Hepatic stellate cell (primary cell): ENCODE measurements around the gene ABLIM2.

Source experiments
- DNase-seq: peaks from one replicate; pipeline ENCODE4 v3.0.0; 2011; ENCODE audit warnings: low spot score

Gene ABLIM2

GRCh38 chr4:8067945-8068896 lies 90.4 kb downstream of the ABLIM2 start:
- no peak for DNase-seq

GRCh38 chr4:8067274-8067936 lies 91.2 kb downstream of the ABLIM2 start:
- DNase-seq, result no peak

- DNase-seq, result no peak
Measured at GRCh38 chr4:8066336-8066931, 92.2 kb downstream of the ABLIM2 start.

GRCh38 chr4:8063974-8064563 lies 94.5 kb downstream of the ABLIM2 start:
- no peak for DNase-seq

GRCh38 chr4:8061573-8061972 lies 97.0 kb downstream of the ABLIM2 start:
- no peak for DNase-seq

GRCh38 chr4:8061145-8061544 lies 97.5 kb downstream of the ABLIM2 start:
- DNase-seq, result no peak

GRCh38 chr4:8060632-8061031 lies 98.0 kb downstream of the ABLIM2 start:
- DNase-seq, result no peak

- no peak for DNase-seq
Measured at GRCh38 chr4:8058031-8058479, 100.6 kb downstream of the ABLIM2 start.

- DNase-seq, result no peak
Measured at GRCh38 chr4:8055206-8055605, 103.4 kb downstream of the ABLIM2 start.

GRCh38 chr4:8053688-8054449 lies 104.7 kb downstream of the ABLIM2 start:
- no peak for DNase-seq

- DNase-seq, result no peak
Measured at GRCh38 chr4:8052160-8052691, 106.4 kb downstream of the ABLIM2 start.

- no peak for DNase-seq
Measured at GRCh38 chr4:8051644-8052043, 107.0 kb downstream of the ABLIM2 start.

- DNase-seq, result peak; percentile 47
Measured at GRCh38 chr4:8050555-8051206, 107.9 kb downstream of the ABLIM2 start.

- no peak for DNase-seq
Measured at GRCh38 chr4:8050180-8050554, 108.4 kb downstream of the ABLIM2 start.

- no peak for DNase-seq
Measured at GRCh38 chr4:8048856-8049676, 109.5 kb downstream of the ABLIM2 start.

GRCh38 chr4:8047837-8048678 lies 110.6 kb downstream of the ABLIM2 start:
- DNase-seq, result no peak

GRCh38 chr4:8046925-8047541 lies 111.6 kb downstream of the ABLIM2 start:
- DNase-seq, result no peak

- DNase-seq, result no peak
Measured at GRCh38 chr4:8045909-8046308, 112.7 kb downstream of the ABLIM2 start.

GRCh38 chr4:8044699-8045098 lies 113.9 kb downstream of the ABLIM2 start:
- DNase-seq, result no peak
